ENCODE results near the gene AKAP13. TPM values are rescaled to one million over a fixed set of nuclear protein-coding genes. Genes with fewer than 3 reads are reported as not detected.

AKAP13 gene
- total RNA-seq, 3 donors from 2014 or later, result 198 to 331 (median 259) TPM

DNA sequence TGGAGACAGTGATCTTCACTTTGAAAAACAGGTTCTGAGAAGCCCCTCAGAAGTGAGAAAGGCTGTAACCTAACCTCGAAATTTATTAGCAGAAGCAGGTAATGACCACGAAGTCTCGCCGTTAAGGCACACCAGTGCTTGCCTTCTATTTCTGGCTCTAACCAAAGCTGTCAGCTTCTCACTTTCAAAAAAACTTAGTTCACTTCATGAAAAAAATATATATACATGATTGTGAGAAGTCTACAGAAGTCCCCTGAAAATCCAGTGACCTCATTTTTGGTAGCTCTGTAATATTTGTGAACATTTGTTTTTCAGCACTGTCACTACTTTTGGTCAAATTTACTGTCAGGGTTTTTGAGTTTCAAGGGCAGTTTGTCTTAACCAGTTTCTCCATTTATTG lies 19.1 kb upstream of the AKAP13 start:
- no peaks in the 10 kb centered on the region for H3K4me1 ChIP-seq
- no peak overlapping the region for H3K4me3 ChIP-seq
- no peaks in the 10 kb centered on the region for H3K36me3 ChIP-seq
- no peak for DNase-seq (ENCODE audit: low spot score in 2 of 2)
- H3K27ac ChIP-seq, result no peak overlapping the region
- TF ChIP-seq POLR2AphosphoS5 (IDR thresholded peaks at IDR 0.05), result no peak
- no peak for TF ChIP-seq CTCF (IDR thresholded peaks at IDR 0.05)
- no peak for TF ChIP-seq POLR2A (IDR thresholded peaks at IDR 0.05)
- intact Hi-C loops (cut with DNase I; ENCODE audit: low total_unique reads), result no loop called here
- H3K9me3 ChIP-seq, result no peaks in the 10 kb centered on the region
- H3K27me3 ChIP-seq, result no peaks in the 10 kb centered on the region

DNA sequence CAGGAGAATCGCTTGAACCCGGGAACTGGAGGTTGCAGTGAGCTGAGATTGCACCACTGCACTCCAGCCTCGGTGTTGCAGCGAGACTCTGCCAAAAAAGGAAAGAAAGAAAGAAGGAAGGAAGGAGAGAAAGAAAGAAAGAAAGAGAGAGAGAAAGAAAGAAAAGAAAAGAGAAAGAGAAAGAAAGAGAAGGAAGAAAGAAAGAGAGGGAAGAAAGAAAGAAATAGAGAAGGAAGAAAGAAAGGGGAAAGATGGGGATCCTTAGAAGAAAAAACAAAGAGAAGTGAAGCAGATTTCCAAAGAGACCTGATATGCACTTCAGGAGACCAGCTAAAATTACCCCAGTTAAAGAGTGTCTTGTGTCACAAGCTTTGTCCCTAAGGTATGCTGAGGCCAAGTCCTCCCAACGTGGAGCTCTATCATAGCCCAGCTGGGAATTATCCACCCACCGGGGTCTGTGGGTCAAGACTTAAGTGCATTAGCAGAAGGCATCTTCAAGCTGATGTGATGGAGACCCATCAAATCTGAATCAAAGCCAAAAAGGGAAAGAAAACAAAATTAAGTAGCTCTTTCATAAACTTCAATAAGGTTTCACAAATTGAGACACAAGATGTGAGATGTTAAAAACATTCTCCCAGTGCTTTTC lies 17.8 kb upstream of the AKAP13 start:
- Histone ChIP-seq H3K4me3 (no peak overlapping the region), H3K27me3 (no peaks in the 10 kb centered on the region), H3K36me3 (no peaks in the 10 kb centered on the region), H3K27ac (no peak overlapping the region), H3K9me3 (no peaks in the 10 kb centered on the region), H3K4me1 (no peaks in the 10 kb centered on the region)
- no peak for DNase-seq (ENCODE audit: low spot score in 2 of 2)
- intact Hi-C loops (cut with DNase I; ENCODE audit: low total_unique reads), result no loop called here
- no peak for TF ChIP-seq POLR2AphosphoS5 (IDR thresholded peaks at IDR 0.05)
- TF ChIP-seq POLR2A (IDR thresholded peaks at IDR 0.05), result no peak
- TF ChIP-seq CTCF (IDR thresholded peaks at IDR 0.05), result no peak

DNA sequence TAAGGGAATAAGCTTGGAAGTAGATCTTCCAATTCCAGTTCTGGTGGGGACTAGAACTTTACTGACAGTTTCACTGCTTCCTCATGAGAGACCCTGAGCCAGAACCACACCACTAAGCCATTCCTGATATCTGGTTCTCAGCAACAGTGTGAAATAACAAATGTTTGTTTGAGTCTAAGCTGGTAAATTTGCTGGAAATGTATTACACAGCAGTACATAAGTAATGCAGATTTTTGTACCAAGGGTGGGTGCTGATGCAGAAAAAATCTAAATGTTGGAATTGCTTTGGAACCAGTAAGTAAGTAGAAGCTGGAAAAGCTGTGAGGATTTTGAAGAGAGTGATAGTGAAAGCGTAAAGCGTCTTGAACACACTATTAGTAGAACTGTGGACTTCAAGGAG lies 14.4 kb upstream of the AKAP13 start:
- Histone ChIP-seq H3K27ac (no peak overlapping the region), H3K4me1 (no peaks in the 10 kb centered on the region), H3K4me3 (no peak overlapping the region), H3K27me3 (no peaks in the 10 kb centered on the region), H3K9me3 (no peaks in the 10 kb centered on the region), H3K36me3 (no peaks in the 10 kb centered on the region)
- DNase-seq (ENCODE audit: low spot score in 2 of 2), result no peak
- TF ChIP-seq POLR2AphosphoS5 (IDR thresholded peaks at IDR 0.05), result no peak
- no peak for TF ChIP-seq CTCF (IDR thresholded peaks at IDR 0.05)
- TF ChIP-seq POLR2A (IDR thresholded peaks at IDR 0.05), result no peak
- intact Hi-C loops (cut with DNase I; ENCODE audit: low total_unique reads), result no loop called here

DNA sequence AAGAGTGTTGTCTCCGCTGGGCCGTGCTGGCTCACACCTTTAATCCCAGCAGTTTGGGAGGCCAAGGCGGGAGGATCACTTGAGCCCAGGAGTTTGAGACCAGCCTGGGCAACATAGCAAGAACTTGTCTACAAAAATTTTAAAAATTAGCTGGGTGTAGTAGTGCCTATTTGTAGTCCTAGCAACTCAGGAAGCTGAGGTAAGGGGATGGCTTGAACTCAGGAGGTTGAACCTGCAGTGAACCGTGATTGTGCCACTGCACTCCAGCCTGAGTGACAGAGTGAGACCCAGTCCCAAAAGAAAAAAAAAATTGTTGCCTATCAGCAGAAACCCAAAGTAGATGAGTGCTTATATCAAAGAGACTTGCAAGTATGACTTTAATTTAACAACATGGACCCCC lies 12.7 kb upstream of the AKAP13 start:
- no peak overlapping the region for H3K4me3 ChIP-seq
- intact Hi-C loops (cut with DNase I; ENCODE audit: low total_unique reads), result no loop called here

DNA sequence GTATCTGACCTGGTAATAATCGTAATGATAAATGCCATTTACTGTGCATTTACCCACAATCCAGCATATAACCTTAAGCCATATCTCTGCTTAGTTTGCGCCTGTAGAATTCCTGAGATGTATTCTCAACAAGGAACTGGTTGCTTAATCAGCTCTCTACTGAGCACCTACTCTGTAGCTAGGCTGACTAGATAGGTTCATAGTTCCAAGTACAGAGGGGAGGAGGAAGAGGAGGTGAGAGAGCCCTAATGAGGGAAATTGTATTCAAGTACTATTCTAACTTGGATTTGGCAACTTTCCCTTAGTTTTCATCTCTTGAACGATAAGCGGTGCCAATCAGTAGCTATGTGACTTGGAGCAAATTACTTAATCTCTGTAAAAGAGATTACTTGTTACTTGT lies 5.6 kb upstream of the AKAP13 start:
- no peaks in the 10 kb centered on the region for H3K4me1 ChIP-seq
- H3K27me3 ChIP-seq, result no peaks in the 10 kb centered on the region
- no peaks in the 10 kb centered on the region for H3K9me3 ChIP-seq
- no peak overlapping the region for H3K4me3 ChIP-seq
- intact Hi-C loops (cut with DNase I; ENCODE audit: low total_unique reads), result no loop called here
- no peaks in the 10 kb centered on the region for H3K36me3 ChIP-seq
- no peak for DNase-seq (ENCODE audit: low spot score in 2 of 2)
- TF ChIP-seq POLR2AphosphoS5 (IDR thresholded peaks at IDR 0.05), result no peak
- no peak for TF ChIP-seq POLR2A (IDR thresholded peaks at IDR 0.05)
- no peak for TF ChIP-seq CTCF (IDR thresholded peaks at IDR 0.05)
- no peak overlapping the region for H3K27ac ChIP-seq

More for the DNA sequence above, 12.7 kb upstream of the AKAP13 start:
- H3K9me3 ChIP-seq, result no peaks in the 10 kb centered on the region
- no peak overlapping the region for H3K27ac ChIP-seq
- H3K36me3 ChIP-seq, result no peaks in the 10 kb centered on the region
- H3K27me3 ChIP-seq, result no peaks in the 10 kb centered on the region
- no peaks in the 10 kb centered on the region for H3K4me1 ChIP-seq
- DNase-seq (ENCODE audit: low spot score in 2 of 2), result no peak
- no peak for TF ChIP-seq POLR2A (IDR thresholded peaks at IDR 0.05)
- TF ChIP-seq POLR2AphosphoS5 (IDR thresholded peaks at IDR 0.05), result no peak
- no peak for TF ChIP-seq CTCF (IDR thresholded peaks at IDR 0.05)

Measured in breast epithelium (tissue), 4 donors.